GM19239 (cell line): ENCODE measurements around the gene GCNA.

Source experiments
- DNase-seq: peaks from one replicate; pipeline ENCODE4 v3.0.0; 2011; ENCODE audit warnings: low spot score; ENCODE audit not compliant: insufficient read length
- FAIRE-seq: peaks from 2 replicates; lab custom pipeline; 2011; peaks lifted over from hg19 to GRCh38; lab: Jason Lieb, UNC

GCNA gene

GRCh38 chrX:71578253-71579135, at the start of gene GCNA:
TSS of gene GCNA (plus strand) at chrX:71578437. CDS start at chrX:71580822, 2,385 bp downstream.
- no peak for FAIRE-seq

GRCh38 chrX:71532078-71532752, 46.0 kb upstream of the GCNA start:
- no peak for DNase-seq
- FAIRE-seq = no peak

More at GRCh38 chrX:71578253-71579135, at the start of gene GCNA:
- no peak for DNase-seq

GRCh38 chrX:71532753-71533425, 45.3 kb upstream of the GCNA start, which contains the start of gene OGT:
TSS of gene OGT (plus strand) at chrX:71533104. CDS start at chrX:71533300, 196 bp downstream.
- FAIRE-seq = peak; percentile 97
- DNase-seq = peak; percentile 32

GRCh38 chrX:71533516-71533850, 44.8 kb upstream of the GCNA start:
- peak; percentile 83 for FAIRE-seq
- no peak for DNase-seq

GRCh38 chrX:71533851-71534561, 44.2 kb upstream of the GCNA start:
- FAIRE-seq = peak; percentile 85
- no peak for DNase-seq

- no peak for DNase-seq
- FAIRE-seq = no peak
These were observed 43.3 kb upstream of the GCNA start for GRCh38 chrX:71534773-71535544.

- DNase-seq (no peak), FAIRE-seq (peak; percentile 71)
These were observed 42.0 kb upstream of the GCNA start for GRCh38 chrX:71536285-71536684.

GRCh38 chrX:71537743-71538142, 40.5 kb upstream of the GCNA start:
- DNase-seq = no peak
- FAIRE-seq = no peak

- DNase-seq = no peak
- FAIRE-seq = no peak
These were observed 37.4 kb upstream of the GCNA start for GRCh38 chrX:71540801-71541200.

GRCh38 chrX:71541210-71542022, 36.8 kb upstream of the GCNA start:
- DNase-seq = no peak
- FAIRE-seq = peak; percentile 93

GRCh38 chrX:71542411-71542810, 35.8 kb upstream of the GCNA start:
- FAIRE-seq (no peak), DNase-seq (no peak)

GRCh38 chrX:71542825-71543224, 35.4 kb upstream of the GCNA start:
- peak; percentile 64 for FAIRE-seq
- no peak for DNase-seq

GRCh38 chrX:71543316-71543715, 34.9 kb upstream of the GCNA start:
- FAIRE-seq (no peak), DNase-seq (no peak)

- no peak for FAIRE-seq
- DNase-seq = no peak
These were observed 32.9 kb upstream of the GCNA start for GRCh38 chrX:71545364-71545763.

GRCh38 chrX:71546879-71547278, 31.4 kb upstream of the GCNA start:
- FAIRE-seq (no peak), DNase-seq (no peak)

GRCh38 chrX:71547339-71547738, 30.9 kb upstream of the GCNA start:
- FAIRE-seq = no peak
- no peak for DNase-seq

GRCh38 chrX:71549986-71550385, 28.3 kb upstream of the GCNA start:
- FAIRE-seq = no peak
- DNase-seq = no peak

GRCh38 chrX:71550578-71550977, 27.7 kb upstream of the GCNA start:
- DNase-seq (no peak), FAIRE-seq (no peak)

GRCh38 chrX:71556036-71556435, 22.2 kb upstream of the GCNA start:
- FAIRE-seq (no peak), DNase-seq (no peak)
